Mammary epithelial cell (primary cell): ENCODE data around the gene PRIM2.
"Not testable (repeated sequence)": the region's sequence is repeated elsewhere in the genome, so short reads cannot be mapped to it uniquely, and the experiment has no call there.

Experiments used
- EZH2 ChIP-seq: IDR thresholded peaks from 2 replicates; pipeline ENCODE4 v1.6.1; 2012; ENCODE audit warnings: low read length, inconsistent platforms, borderline replicate concordance
- TF ChIP-seq, protein P1 (sequence below), 2 donors: IDR thresholded peaks in 1 of 2; conservative IDR thresholded peaks in 1 of 2; 2 replicates each; pipeline ENCODE4 v1.5.1; 2011 to 2012; ENCODE audit warnings: inconsistent platforms in 2 of 2, low read length in 2 of 2, mild to moderate bottlenecking in 2 of 2, control low read depth in 1 of 2, low read depth in 1 of 2; ENCODE audit not compliant: insufficient read depth in 1 of 2; ENCODE audit errors: extremely low read depth in 1 of 2

DNA sequence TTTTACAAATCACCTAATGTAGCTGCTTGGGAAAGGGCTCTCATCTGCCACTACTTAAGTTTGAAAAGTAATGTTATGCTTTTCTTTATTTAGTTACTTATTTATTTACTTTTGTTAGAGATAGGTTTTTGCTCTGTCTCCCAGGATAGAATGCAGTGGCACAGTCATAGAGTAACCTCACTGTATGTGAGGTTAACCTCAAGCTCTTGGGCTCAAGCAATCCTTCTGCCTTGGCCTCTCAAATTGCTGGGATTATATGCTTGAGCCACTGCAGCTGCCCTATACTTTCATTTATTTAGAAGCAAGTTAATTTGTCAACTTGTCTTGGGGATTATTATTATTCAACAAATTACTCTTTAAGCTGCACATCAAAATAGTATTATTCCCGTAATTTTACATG lies 255.4 kb downstream of the PRIM2 start:
- TF ChIP-seq, protein P1, sequence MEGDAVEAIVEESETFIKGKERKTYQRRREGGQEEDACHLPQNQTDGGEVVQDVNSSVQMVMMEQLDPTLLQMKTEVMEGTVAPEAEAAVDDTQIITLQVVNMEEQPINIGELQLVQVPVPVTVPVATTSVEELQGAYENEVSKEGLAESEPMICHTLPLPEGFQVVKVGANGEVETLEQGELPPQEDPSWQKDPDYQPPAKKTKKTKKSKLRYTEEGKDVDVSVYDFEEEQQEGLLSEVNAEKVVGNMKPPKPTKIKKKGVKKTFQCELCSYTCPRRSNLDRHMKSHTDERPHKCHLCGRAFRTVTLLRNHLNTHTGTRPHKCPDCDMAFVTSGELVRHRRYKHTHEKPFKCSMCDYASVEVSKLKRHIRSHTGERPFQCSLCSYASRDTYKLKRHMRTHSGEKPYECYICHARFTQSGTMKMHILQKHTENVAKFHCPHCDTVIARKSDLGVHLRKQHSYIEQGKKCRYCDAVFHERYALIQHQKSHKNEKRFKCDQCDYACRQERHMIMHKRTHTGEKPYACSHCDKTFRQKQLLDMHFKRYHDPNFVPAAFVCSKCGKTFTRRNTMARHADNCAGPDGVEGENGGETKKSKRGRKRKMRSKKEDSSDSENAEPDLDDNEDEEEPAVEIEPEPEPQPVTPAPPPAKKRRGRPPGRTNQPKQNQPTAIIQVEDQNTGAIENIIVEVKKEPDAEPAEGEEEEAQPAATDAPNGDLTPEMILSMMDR (conservative IDR thresholded peaks at IDR 0.05 in 1 of 2, IDR thresholded peaks at IDR 0.05 in 1 of 2; ENCODE audit: extremely low read depth in 1 of 2, insufficient read depth in 1 of 2, low read depth in 1 of 2, low read length in 2 of 2): not testable (repeated sequence)
- not testable (repeated sequence) for TF ChIP-seq EZH2
